ENCODE measurements around the gene ATP1B3. TPM values are rescaled to one million over a fixed set of nuclear protein-coding genes. Genes with fewer than 3 reads are reported as not detected.

Gene ATP1B3
- total and polyA plus RNA-seq, 10 of the 15 experiments (the other 5 are each of a cell fraction or from before 2014, with no cell fraction given) = 41.4 to 200 (median 94.0) TPM

DNA sequence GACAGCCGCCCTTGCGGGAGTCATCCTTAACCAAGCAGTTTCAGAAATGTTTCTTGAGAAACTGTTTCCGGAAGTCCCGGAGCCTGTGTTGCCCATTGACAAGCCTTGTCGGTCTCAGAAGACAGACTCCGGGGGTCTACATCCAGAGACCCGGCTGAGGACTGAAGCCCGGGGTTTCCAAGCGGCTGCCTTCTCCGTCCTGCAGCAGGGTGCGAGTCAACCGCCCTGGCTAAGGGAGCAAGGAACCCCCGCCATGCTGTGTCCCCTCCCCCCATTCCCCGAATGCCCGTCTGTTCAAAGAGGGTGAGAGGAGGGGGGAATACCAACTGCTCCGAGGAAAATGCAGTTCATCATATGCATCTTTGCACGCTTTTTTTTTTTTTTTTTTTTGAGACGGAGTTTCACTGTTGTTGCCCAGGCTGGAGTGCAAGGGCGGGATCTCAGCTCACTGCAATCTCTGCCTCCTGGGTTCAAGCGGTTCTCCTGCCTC, 61.6 kb downstream of the ATP1B3 start:
- no peaks in the 10 kb centered on the region for H4K20me1 ChIP-seq (ENCODE audit: control insufficient read depth, insufficient read depth)
- no peak overlapping the region for H2AFZ ChIP-seq (ENCODE audit: control insufficient read depth, low read depth, low read length)
- H3K27me3 ChIP-seq (replicated peaks in 1 of 2; ENCODE audit: control insufficient read depth in 2 of 2, insufficient read depth in 2 of 2, low read length in 1 of 2) = no peaks in the 10 kb centered on the region
- TF ChIP-seq TCF3 (IDR thresholded peaks at IDR 0.05; ENCODE audit: borderline replicate concordance, insufficient read depth, low read depth, low read length) = no peak
- TF ChIP-seq BCL11A (IDR thresholded peaks at IDR 0.05; ENCODE audit: low read depth, low read length) = no peak
- POLR2A ChIA-PET = no interaction called here
- SMC1A ChIA-PET (ENCODE audit: uncharacterized antibody, unreplicated experiment) = no interaction called here
- no peak overlapping the region for H3K9ac ChIP-seq (ENCODE audit: control insufficient read depth, insufficient read depth, low read length)
- H3K4me3 ChIP-seq = no peak overlapping the region
- ATAC-seq (no peak), DNase-seq (ENCODE audit: low read depth, low spot score) (no peak), FAIRE-seq (no peak)
- RAD21 ChIA-PET (ENCODE audit: unreplicated experiment) = no interaction called here
- H3K36me3 ChIP-seq (ENCODE audit: control insufficient read depth in 2 of 2, insufficient read depth in 2 of 2, low read length in 1 of 2) = no peaks in the 10 kb centered on the region
- no peaks in the 10 kb centered on the region for H3K79me2 ChIP-seq (ENCODE audit: control insufficient read depth, insufficient read depth, low read length)
- intact Hi-C loops (cut with micrococcal nuclease; ENCODE audit: unreplicated experiment) (no loop called here), in situ Hi-C loops (cut with MboI) (no loop called here)
- H3K9me3 ChIP-seq (replicated peaks; ENCODE audit: control insufficient read depth, insufficient read depth, low read length) = no peaks in the 10 kb centered on the region
- no peak overlapping the region for H3K27ac ChIP-seq (ENCODE audit: control insufficient read depth, insufficient read depth)
- 93% methylated on average over 19 of the region's 20 CpGs for WGBS (ENCODE audit: insufficient coverage, insufficient replicate concordance, low lambda C conversion rate, missing lambda C conversion rate)
- CTCF ChIA-PET = no interaction called here
- no peaks in the 10 kb centered on the region for H3K4me1 ChIP-seq (ENCODE audit: control insufficient read depth, insufficient read depth, low read length)
- no peak overlapping the region for H3K4me2 ChIP-seq (ENCODE audit: control insufficient read depth, insufficient read depth)
- no TSS peak for BruUV-seq (replicated peaks)

DNA sequence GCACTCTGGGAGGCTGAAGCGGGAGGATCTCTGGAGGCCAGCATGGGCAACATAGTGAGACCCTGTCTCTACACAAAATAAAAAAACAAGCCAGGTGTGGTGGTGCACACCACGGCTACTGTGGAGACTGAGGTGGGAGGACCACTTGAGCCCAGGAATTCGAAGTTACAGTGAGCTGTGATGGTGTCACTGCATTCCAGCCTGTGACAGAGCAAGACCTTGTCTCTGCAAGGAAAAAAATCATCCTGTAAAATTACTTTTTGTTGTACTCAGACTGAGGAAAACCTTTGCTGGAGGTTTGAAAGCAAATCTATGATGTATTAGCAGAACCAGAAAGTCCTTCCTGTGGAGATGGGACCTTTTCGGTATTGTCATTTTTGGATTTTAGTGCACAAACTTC, 63.3 kb downstream of the ATP1B3 start:
- H3K36me3 ChIP-seq (ENCODE audit: control insufficient read depth in 2 of 2, insufficient read depth in 2 of 2, low read length in 1 of 2) = no peaks in the 10 kb centered on the region
- in situ Hi-C loops (cut with MboI) = no loop called here
- DNase-seq (ENCODE audit: low read depth, low spot score) = no peak
- 59% methylated on average over 4 of the region's 4 CpGs for WGBS (ENCODE audit: insufficient coverage, insufficient replicate concordance, low lambda C conversion rate, missing lambda C conversion rate)
- ChIA-PET RAD21 (ENCODE audit: unreplicated experiment) (no interaction called here), CTCF (interaction anchor here (0.7 kb wide), 1 partner anchor 89 kb away, joined by 3 read pairs; no protein-coding TSS in a partner anchor), SMC1A (ENCODE audit: uncharacterized antibody, unreplicated experiment) (no interaction called here), POLR2A (no interaction called here)
- no peak for FAIRE-seq
- no peaks in the 10 kb centered on the region for H3K9me3 ChIP-seq (replicated peaks; ENCODE audit: control insufficient read depth, insufficient read depth, low read length)
- no peaks in the 10 kb centered on the region for H3K4me1 ChIP-seq (ENCODE audit: control insufficient read depth, insufficient read depth, low read length)
- H3K79me2 ChIP-seq (ENCODE audit: control insufficient read depth, insufficient read depth, low read length) = no peaks in the 10 kb centered on the region
- no peak overlapping the region for H3K4me2 ChIP-seq (ENCODE audit: control insufficient read depth, insufficient read depth)
- no TSS peak for BruUV-seq (replicated peaks)
- no peak overlapping the region for H3K4me3 ChIP-seq
- no peak overlapping the region for H3K27ac ChIP-seq (ENCODE audit: control insufficient read depth, insufficient read depth)
- H4K20me1 ChIP-seq (ENCODE audit: control insufficient read depth, insufficient read depth) = no peaks in the 10 kb centered on the region
- no peak for TF ChIP-seq NR2C1 (IDR thresholded peaks at IDR 0.05)
- no peak for TF ChIP-seq FOS (IDR thresholded peaks at IDR 0.05; ENCODE audit: borderline replicate concordance, extremely low read depth, insufficient read length)
- TF ChIP-seq, protein P1, sequence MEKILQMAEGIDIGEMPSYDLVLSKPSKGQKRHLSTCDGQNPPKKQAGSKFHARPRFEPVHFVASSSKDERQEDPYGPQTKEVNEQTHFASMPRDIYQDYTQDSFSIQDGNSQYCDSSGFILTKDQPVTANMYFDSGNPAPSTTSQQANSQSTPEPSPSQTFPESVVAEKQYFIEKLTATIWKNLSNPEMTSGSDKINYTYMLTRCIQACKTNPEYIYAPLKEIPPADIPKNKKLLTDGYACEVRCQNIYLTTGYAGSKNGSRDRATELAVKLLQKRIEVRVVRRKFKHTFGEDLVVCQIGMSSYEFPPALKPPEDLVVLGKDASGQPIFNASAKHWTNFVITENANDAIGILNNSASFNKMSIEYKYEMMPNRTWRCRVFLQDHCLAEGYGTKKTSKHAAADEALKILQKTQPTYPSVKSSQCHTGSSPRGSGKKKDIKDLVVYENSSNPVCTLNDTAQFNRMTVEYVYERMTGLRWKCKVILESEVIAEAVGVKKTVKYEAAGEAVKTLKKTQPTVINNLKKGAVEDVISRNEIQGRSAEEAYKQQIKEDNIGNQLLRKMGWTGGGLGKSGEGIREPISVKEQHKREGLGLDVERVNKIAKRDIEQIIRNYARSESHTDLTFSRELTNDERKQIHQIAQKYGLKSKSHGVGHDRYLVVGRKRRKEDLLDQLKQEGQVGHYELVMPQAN (conservative IDR thresholded peaks at IDR 0.05) = no peak
- no peak for TF ChIP-seq ETV6 (conservative IDR thresholded peaks at IDR 0.05 in 1 of 2, IDR thresholded peaks at IDR 0.05 in 1 of 2; ENCODE audit: borderline replicate concordance in 1 of 2, low read depth in 1 of 2)
- no peak for TF ChIP-seq KLF5 (IDR thresholded peaks at IDR 0.05; ENCODE audit: partially characterized antibody)
- no peak for TF ChIP-seq CHD1 (IDR thresholded peaks at IDR 0.05; ENCODE audit: low read depth, low read length)
- no peak for TF ChIP-seq BRCA1 (IDR thresholded peaks at IDR 0.05; ENCODE audit: low read depth, low read length)
- TF ChIP-seq SMC3 (IDR thresholded peaks at IDR 0.05; ENCODE audit: borderline replicate concordance, low read length) = no peak
- intact Hi-C loops (cut with micrococcal nuclease; ENCODE audit: unreplicated experiment) = no loop called here
- ATAC-seq = no peak
- no peak overlapping the region for H2AFZ ChIP-seq (ENCODE audit: control insufficient read depth, low read depth, low read length)
- no peak overlapping the region for H3K9ac ChIP-seq (ENCODE audit: control insufficient read depth, insufficient read depth, low read length)
- H3K27me3 ChIP-seq (replicated peaks in 1 of 2; ENCODE audit: control insufficient read depth in 2 of 2, insufficient read depth in 2 of 2, low read length in 1 of 2) = no peaks in the 10 kb centered on the region

All from GM12878 (cell line).